HUES64 (cell line): ENCODE data around the gene LRRC4B.
"Not testable (repeated sequence)": the region's sequence is repeated elsewhere in the genome, so short reads cannot be mapped to it uniquely, and the experiment has no call there.

Experiments used
- H3K27ac ChIP-seq: 2 replicates; pipeline ENCODE4 v1.7.0; 2013; ENCODE audit warnings: low read depth, low read length, inconsistent platforms
- H3K27me3 ChIP-seq: 2 replicates; pipeline ENCODE4 v1.6.1; 2013; ENCODE audit warnings: mild to moderate bottlenecking, low read length; ENCODE audit not compliant: insufficient read depth
- H3K36me3 ChIP-seq: 2 replicates; pipeline ENCODE4 v1.6.1; 2013; ENCODE audit warnings: mild to moderate bottlenecking, low read length; ENCODE audit not compliant: insufficient read depth
- H3K4me1 ChIP-seq: 2 replicates; pipeline ENCODE4 v1.6.1; 2013; ENCODE audit warnings: mild to moderate bottlenecking, low read length, moderate library complexity; ENCODE audit not compliant: insufficient read depth
- H3K4me3 ChIP-seq: 2 replicates; pipeline ENCODE4 v1.5.1; 2013; ENCODE audit warnings: mild to moderate bottlenecking, low read length, moderate library complexity
- H3K9ac ChIP-seq: 2 replicates; pipeline ENCODE4 v1.6.1; 2013; ENCODE audit warnings: mild to moderate bottlenecking, low read depth, low read length
- H3K9me3 ChIP-seq: 2 replicates; pipeline ENCODE4 v1.6.1; 2013; ENCODE audit warnings: low read depth, low read length; ENCODE audit not compliant: insufficient read depth
- WGBS: fragments of 150-250, 120-280 bp; methylation state at CpG from one replicate; pipeline ENCODE4 v1.1.7; 2013; ENCODE audit warnings: missing lambda C conversion rate; 5-methylcytosine and 5-hydroxymethylcytosine counted together

LRRC4B gene

DNA sequence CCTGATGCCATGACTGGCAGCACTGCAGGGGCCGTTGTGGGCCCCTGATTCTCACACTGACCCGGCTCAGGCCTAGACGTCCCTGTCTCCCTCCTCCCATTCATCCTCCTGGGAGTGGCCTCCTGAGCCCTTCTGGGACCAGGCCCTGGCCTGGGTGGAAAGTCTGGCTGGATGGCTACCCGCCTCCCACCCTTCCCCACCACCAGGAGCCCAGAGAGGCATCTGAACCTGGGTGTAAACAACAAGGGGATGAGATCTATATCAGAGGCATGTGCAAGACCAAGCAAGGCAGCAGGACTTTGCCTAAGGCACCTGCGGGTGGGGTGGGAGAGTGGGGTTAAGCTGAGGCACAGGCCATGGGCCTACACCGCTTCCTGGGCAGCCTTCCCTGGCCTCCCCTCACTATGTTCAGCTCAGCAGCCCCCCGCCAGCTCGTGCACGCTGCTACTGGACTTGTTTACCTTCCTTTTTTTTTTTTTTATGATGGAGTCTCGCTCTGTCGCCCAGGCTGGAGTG is 32.5 kb downstream of the LRRC4B start:
- 82% methylated on average over 10 of the region's 11 CpGs for WGBS
- H3K9ac ChIP-seq: no peak overlapping the region
- no peaks in the 10 kb centered on the region for H3K27me3 ChIP-seq
- no peak overlapping the region for H3K27ac ChIP-seq
- no peaks in the 10 kb centered on the region for H3K36me3 ChIP-seq
- H3K4me1 ChIP-seq: no peaks in the 10 kb centered on the region
- peaks cover 36% of the 10 kb centered on the region for H3K9me3 ChIP-seq
- H3K4me3 ChIP-seq: no peak overlapping the region

DNA sequence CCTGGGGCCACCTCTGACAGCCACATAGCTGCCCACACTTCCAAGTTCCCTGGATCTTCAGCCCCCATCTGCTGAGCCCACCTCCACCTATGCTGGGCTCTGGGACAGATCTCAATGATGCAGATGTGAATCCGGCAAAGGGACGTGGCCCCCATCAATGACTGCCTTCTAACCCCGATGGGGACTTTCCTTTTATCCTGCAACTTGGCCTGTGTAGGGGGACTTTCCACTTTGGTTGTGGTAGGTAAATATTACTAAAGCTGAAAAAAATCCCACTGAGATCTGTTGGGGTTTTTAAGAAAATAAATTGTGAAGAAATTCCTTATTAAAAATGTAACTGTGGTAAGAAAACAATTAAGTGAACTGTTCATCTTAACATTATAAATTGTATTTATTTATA is 33.8 kb downstream of the LRRC4B start:
- no peak overlapping the region for H3K4me3 ChIP-seq
- WGBS: 94% methylated on average over 3 of the region's 3 CpGs

DNA sequence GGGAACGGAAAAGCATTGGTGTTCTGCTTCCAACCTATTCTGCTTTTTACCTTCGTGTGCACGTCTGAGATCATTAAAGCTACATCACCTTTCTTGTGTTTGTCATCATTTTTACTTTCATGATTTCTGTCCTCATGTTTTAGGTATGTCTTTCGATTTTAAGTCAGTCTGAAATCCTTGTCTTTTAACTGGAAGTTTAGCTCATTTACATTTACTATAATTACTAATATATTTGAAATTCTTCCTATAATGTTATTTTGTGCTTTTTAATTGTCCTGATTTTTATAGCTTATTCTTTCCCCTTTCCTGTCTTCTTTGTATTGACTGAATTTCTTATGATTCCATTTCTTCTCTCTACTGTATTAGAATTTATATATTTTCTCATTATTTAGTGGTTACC is 35.3 kb downstream of the LRRC4B start:
- peaks cover 39% of the 10 kb centered on the region for H3K9me3 ChIP-seq
- 82% methylated on average over 3 of the region's 4 CpGs for WGBS
- H3K4me1 ChIP-seq: no peaks in the 10 kb centered on the region
- no peak overlapping the region for H3K9ac ChIP-seq
- H3K4me3 ChIP-seq: no peak overlapping the region
- H3K36me3 ChIP-seq: no peaks in the 10 kb centered on the region
- no peaks in the 10 kb centered on the region for H3K27me3 ChIP-seq
- H3K27ac ChIP-seq: no peak overlapping the region

More for the DNA sequence above, 33.8 kb downstream of the LRRC4B start:
- H3K27ac ChIP-seq: no peak overlapping the region
- no peaks in the 10 kb centered on the region for H3K27me3 ChIP-seq
- no peaks in the 10 kb centered on the region for H3K4me1 ChIP-seq
- no peak overlapping the region for H3K9ac ChIP-seq
- H3K36me3 ChIP-seq: no peaks in the 10 kb centered on the region
- H3K9me3 ChIP-seq: peaks cover 39% of the 10 kb centered on the region

DNA sequence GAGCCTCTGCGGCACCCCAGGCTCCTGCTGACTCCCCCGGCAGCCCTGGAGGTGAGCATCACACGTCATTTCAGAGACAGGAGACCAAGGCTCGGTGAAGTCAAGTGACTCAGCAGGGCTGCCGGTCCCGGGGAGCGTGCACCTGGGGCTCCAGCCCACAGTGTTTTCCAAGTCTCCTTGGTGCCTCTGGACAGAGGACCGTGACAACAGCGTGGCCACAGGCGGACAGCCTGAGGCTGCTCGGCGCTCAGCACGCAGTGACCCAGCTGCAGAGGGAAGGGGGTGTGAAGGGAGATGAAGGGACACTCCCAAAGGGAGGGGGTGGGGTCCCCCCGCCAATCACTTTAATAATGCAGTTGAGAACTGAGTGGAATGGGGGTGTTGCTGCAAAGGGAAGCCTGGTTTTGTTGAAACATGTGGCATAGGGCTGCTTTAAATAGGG is 37.0 kb downstream of the LRRC4B start:
- Histone ChIP-seq H3K9ac (no peak overlapping the region), H3K27ac (no peak overlapping the region), H3K9me3 (peaks cover 42% of the 10 kb centered on the region), H3K4me3 (no peak overlapping the region), H3K4me1 (no peaks in the 10 kb centered on the region), H3K36me3 (no peaks in the 10 kb centered on the region), H3K27me3 (no peaks in the 10 kb centered on the region)
- WGBS: 73% methylated on average over 14 of the region's 14 CpGs

DNA sequence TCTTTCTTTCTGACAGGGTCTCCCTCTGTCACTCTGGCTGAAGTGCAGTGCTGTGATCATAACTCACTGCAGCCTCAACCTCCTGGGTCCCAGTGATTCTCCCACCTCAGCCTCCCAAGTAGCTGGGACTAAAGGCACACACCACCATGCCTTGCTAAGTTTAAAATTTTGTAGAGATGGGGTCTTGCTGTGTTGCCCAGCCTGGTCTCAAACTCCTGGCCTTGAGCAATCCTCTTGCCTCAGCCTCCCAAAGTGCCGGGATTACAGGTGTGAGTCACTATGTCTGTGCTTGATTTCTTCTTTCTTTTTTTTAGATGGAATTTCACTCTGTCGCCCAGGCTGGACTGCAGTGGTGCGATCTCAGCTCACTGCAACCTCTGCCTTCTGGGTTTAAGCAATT is 40.2 kb downstream of the LRRC4B start:
- WGBS: 91% methylated on average over 3 of the region's 3 CpGs
- not testable (repeated sequence) for H3K27ac ChIP-seq, H3K27me3 ChIP-seq, H3K9ac ChIP-seq, H3K4me3 ChIP-seq, H3K36me3 ChIP-seq, H3K4me1 ChIP-seq
- peaks cover 22% of the 10 kb centered on the region for H3K9me3 ChIP-seq

DNA sequence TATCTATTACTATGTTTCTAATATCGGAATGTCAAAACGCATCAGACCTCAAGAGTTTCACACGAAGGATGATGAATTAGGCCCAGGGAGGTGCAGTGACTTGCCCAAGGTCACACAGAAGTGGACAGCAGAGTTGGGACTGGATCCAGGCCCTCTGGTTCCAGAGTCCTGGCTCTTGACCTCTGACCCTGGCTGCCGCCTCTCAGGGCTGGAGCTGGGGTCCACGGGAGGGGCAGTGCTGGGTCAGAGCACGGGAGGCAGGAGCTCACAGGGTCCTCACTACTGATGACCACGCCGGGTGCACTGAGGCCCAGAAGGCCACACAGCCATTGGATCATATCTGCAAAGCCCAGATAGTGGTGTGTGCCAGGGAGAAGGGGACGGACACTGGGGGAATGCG is 45.4 kb downstream of the LRRC4B start:
- no peaks in the 10 kb centered on the region for H3K36me3 ChIP-seq
- H3K4me3 ChIP-seq: no peak overlapping the region
- H3K9ac ChIP-seq: no peak overlapping the region
- no peaks in the 10 kb centered on the region for H3K4me1 ChIP-seq
- H3K27me3 ChIP-seq: no peaks in the 10 kb centered on the region
- no peak overlapping the region for H3K27ac ChIP-seq
- WGBS: 91% methylated on average over 10 of the region's 10 CpGs
- H3K9me3 ChIP-seq: peaks cover 8% of the 10 kb centered on the region; the same call in 1 of the 2 replicates

DNA sequence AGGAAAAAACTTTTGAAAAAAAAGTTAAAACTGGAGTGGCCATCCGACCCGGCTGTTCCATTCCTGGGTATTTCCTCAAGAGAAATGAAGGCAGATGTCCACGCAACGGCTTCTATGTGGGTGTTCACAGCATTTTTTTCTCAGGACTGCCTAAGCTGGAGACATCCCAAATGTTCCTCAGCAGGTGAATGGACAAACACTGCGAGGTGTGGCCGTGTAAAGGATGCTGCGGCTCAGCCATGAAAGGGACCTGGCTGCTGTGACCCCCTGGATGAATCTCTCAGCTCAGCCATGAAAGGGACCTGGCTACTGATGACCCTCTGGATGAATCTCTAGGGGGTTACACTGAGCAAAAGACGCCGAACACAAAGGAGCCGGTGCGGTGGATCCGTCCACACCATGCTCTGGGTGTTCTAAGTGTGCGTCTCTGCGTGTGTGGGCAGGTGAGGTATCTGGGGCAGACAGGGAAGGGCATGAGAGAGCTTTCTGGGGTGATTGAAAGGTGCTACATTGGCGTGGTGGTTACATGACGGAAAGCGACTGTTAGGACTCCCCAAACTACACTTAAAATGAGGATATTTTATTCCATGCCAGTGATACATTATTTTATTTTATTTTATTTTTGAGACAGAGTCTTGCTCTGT is 47.3 kb downstream of the LRRC4B start:
- Histone ChIP-seq H3K27ac (no peak overlapping the region), H3K9ac (no peak overlapping the region), H3K4me3 (no peak overlapping the region), H3K36me3 (no peaks in the 10 kb centered on the region), H3K9me3 (0 out of 2 replicates have a peak, but pooled peaks cover 6% of the 10 kb centered on the region), H3K4me1 (no peaks in the 10 kb centered on the region), H3K27me3 (no peaks in the 10 kb centered on the region)
- 93% methylated on average over 14 of the region's 17 CpGs for WGBS

DNA sequence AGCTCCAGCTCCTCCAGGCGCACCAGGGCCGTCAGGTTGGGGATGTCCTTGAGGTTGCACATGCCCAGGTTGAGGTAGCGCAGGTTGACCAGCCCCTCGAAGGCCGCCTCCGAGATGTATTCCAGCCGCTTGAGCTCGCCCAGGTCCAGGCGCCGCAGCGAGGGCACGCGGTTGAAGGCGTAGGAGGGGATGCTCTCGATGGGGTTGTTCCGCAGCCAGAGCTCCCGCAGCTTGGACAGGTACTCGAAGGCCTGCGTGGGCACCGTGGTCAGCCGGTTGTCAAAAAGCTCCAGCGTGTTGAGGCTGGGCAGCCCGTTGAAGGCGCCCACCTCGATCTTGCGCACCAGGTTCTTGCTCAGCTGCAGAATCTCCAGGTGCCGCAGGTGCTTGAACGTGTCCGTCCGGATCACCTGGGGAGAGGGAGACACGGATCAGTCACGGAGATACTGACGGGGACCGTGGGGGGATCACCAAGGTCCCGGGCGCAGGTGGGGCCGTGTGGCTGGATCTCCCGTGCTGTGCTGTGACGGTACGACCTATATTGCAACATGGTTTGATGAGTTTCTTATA is 49.1 kb downstream of the LRRC4B start:
- H3K36me3 ChIP-seq: no peaks in the 10 kb centered on the region
- H3K4me1 ChIP-seq: no peaks in the 10 kb centered on the region
- H3K27me3 ChIP-seq: no peaks in the 10 kb centered on the region
- 95% methylated on average over 40 of the region's 40 CpGs for WGBS
- H3K9ac ChIP-seq: no peak overlapping the region
- no peak overlapping the region for H3K27ac ChIP-seq
- H3K9me3 ChIP-seq: 0 out of 2 replicates have a peak, but pooled peaks cover 6% of the 10 kb centered on the region
- H3K4me3 ChIP-seq: no peak overlapping the region

DNA sequence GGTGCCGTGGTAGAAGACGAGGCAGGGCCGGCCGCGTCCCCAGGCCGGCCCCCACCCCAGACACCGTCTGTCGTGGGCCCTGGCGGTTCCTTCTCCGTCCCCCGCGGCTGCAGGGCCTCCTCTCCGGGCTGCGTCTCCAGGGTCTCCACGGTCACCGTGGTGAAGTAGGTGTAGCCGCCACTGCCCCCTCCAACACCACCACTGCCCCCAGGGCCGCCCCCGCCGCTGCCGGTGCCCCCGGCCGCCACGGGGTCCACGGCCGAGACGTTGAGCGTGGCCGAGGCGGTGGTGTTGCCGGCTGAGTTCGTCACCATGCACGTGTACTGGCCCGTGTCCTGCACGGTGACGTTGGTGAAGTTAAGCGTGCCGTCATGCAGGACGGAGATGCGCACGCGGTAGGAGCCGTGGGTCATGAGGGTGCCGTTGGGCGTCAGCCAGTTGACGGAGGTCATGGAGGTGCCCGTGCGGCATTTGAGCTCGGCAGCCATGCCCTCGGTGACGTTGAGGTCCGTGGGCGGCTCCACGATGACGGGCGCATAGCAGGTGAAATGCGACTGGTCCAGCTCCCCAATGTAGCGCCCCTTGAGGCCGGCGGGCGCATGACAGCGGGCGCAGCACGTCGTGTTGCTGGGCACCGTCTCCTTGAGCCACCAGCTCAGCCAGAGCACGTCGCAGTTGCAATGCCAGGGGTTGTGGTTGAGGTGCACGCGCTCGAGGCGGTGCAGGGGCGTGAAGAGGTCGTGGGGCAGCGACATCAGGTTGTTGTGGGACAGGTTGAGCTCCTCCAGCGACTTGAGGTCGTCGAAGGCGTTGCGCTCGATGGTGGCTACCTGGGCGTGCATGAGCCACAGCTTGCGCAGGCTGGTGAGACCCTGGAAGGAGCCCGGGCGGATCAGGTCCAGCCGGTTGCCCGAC is 49.9 kb downstream of the LRRC4B start:
- Histone ChIP-seq H3K9me3 (0 out of 2 replicates have a peak, but pooled peaks cover 6% of the 10 kb centered on the region), H3K27me3 (no peaks in the 10 kb centered on the region; the same call in 1 of the 2 replicates), H3K4me3 (no peak overlapping the region), H3K4me1 (no peaks in the 10 kb centered on the region), H3K9ac (no peak overlapping the region), H3K27ac (no peak overlapping the region), H3K36me3 (no peaks in the 10 kb centered on the region)
- WGBS: 93% methylated on average over 87 of the region's 87 CpGs

DNA sequence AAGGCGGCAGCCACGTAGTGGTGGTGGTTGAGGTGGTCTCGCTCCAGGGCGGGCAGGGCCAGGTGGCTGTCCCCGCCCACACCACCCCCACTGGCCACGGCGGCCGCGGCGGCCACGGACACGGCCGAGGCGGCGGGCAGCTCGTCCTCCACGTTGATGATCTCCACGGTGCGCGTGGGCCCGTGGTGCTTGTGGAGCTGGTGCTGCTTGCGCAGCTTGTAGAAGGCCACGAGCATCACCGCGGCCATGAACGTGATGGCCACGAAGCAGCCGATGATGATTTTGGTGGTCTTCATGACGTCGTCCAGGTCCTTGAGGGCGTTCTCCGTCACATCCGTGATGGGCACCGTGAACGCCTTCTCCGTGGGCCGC is 50.5 kb downstream of the LRRC4B start:
- no peak overlapping the region for H3K9ac ChIP-seq
- 0 out of 2 replicates have a peak, but pooled peaks cover 6% of the 10 kb centered on the region for H3K9me3 ChIP-seq
- H3K36me3 ChIP-seq: no peaks in the 10 kb centered on the region
- WGBS: 95% methylated on average over 37 of the region's 37 CpGs
- H3K27me3 ChIP-seq: no peaks in the 10 kb centered on the region; the same call in 1 of the 2 replicates
- H3K27ac ChIP-seq: no peak overlapping the region
- H3K4me1 ChIP-seq: no peaks in the 10 kb centered on the region
- H3K4me3 ChIP-seq: no peak overlapping the region
